Body of pancreas (tissue), 4 donors: ENCODE data around the gene IGHMBP2.

Experiments used
- CTCF ChIP-seq, 7 experiments: fragments of 450-650 bp in 4 of 7; fragments of 200-600 bp in 3 of 7; sonication (generic) in 3 of 7; IDR thresholded peaks; one replicate each; pipeline ENCODE4 v1.5.1; 2016 to 2019; ENCODE audit warnings: antibody characterized with exemption in 7 of 7
- POLR2A ChIP-seq, 3 donors: fragments of 450-650 bp; IDR thresholded peaks; one replicate each; pipeline ENCODE4 v1.6.1; 2016; ENCODE audit warnings: antibody characterized with exemption in 3 of 3, mild to moderate bottlenecking in 2 of 3

GRCh38 chr11:68928136-68928880 is 24.6 kb downstream of the IGHMBP2 start:
- TF ChIP-seq POLR2A (IDR thresholded peaks at IDR 0.05) (no peak), CTCF (IDR thresholded peaks at IDR 0.05) (no peak)
